ENCODE measurements around the gene VEPH1. TPM values are rescaled to one million over a fixed set of nuclear protein-coding genes. Genes with fewer than 3 reads are reported as not detected.

VEPH1 gene
- 10 to 100 TPM; 48.9 to 67.8 (median 61.3) TPM for polyA plus RNA-seq (ENCODE audit: insufficient read length in 4 of 4)

- DNase-seq (ENCODE audit: low read depth in 4 of 4, low spot score in 3 of 4) = peak in 1 of 4 donors; percentile 44
These were observed at the start of gene VEPH1 for GRCh38 chr3:157502916-157503595. VEPH1 (minus strand) TSS chr3:157503416; CDS start chr3:157495349, 8,067 bp downstream.

GRCh38 chr3:157551961-157552360 lies 48.7 kb upstream of the VEPH1 start:
- no peak for DNase-seq (ENCODE audit: low read depth in 4 of 4, low spot score in 3 of 4)

GRCh38 chr3:157549498-157549897 lies 46.3 kb upstream of the VEPH1 start:
- DNase-seq (ENCODE audit: low read depth in 4 of 4, low spot score in 3 of 4) = no peak

- DNase-seq (ENCODE audit: low read depth in 4 of 4, low spot score in 3 of 4) = no peak
These were observed 41.4 kb upstream of the VEPH1 start for GRCh38 chr3:157544501-157545130.

GRCh38 chr3:157543501-157544035 lies 40.4 kb upstream of the VEPH1 start:
- no peak for DNase-seq (ENCODE audit: low read depth in 4 of 4, low spot score in 3 of 4)

- DNase-seq (ENCODE audit: low read depth in 4 of 4, low spot score in 3 of 4) = peak in 3 of 4 donors; percentile 31 to 45 (median 39)
These were observed 39.7 kb upstream of the VEPH1 start for GRCh38 chr3:157542711-157543500.

- no peak for DNase-seq (ENCODE audit: low read depth in 4 of 4, low spot score in 3 of 4)
These were observed 38.5 kb upstream of the VEPH1 start for GRCh38 chr3:157541506-157542236.

GRCh38 chr3:157540656-157541055 lies 37.4 kb upstream of the VEPH1 start:
- no peak for DNase-seq (ENCODE audit: low read depth in 4 of 4, low spot score in 3 of 4)

- no peak for DNase-seq (ENCODE audit: low read depth in 4 of 4, low spot score in 3 of 4)
These were observed 32.5 kb upstream of the VEPH1 start for GRCh38 chr3:157535667-157536066.

GRCh38 chr3:157534725-157535161 lies 31.5 kb upstream of the VEPH1 start:
- DNase-seq (ENCODE audit: low read depth in 4 of 4, low spot score in 3 of 4) = no peak

- DNase-seq (ENCODE audit: low read depth in 4 of 4, low spot score in 3 of 4) = no peak
These were observed 30.3 kb upstream of the VEPH1 start for GRCh38 chr3:157533298-157534070.

- peak; percentile 48 to 78 (median 68) for DNase-seq (ENCODE audit: low read depth in 4 of 4, low spot score in 3 of 4)
These were observed 29.5 kb upstream of the VEPH1 start for GRCh38 chr3:157532529-157533297.

GRCh38 chr3:157531771-157532170 lies 28.6 kb upstream of the VEPH1 start:
- DNase-seq (ENCODE audit: low read depth in 4 of 4, low spot score in 3 of 4) = no peak

- DNase-seq (ENCODE audit: low read depth in 4 of 4, low spot score in 3 of 4) = no peak
These were observed 28.1 kb upstream of the VEPH1 start for GRCh38 chr3:157531301-157531660.

- DNase-seq (ENCODE audit: low read depth in 4 of 4, low spot score in 3 of 4) = no peak
These were observed 27.6 kb upstream of the VEPH1 start for GRCh38 chr3:157530637-157531300.

GRCh38 chr3:157529751-157530150 lies 26.5 kb upstream of the VEPH1 start:
- no peak for DNase-seq (ENCODE audit: low read depth in 4 of 4, low spot score in 3 of 4)

GRCh38 chr3:157529085-157529484 lies 25.9 kb upstream of the VEPH1 start:
- DNase-seq (ENCODE audit: low read depth in 4 of 4, low spot score in 3 of 4) = no peak

- no peak for DNase-seq (ENCODE audit: low read depth in 4 of 4, low spot score in 3 of 4)
These were observed 24.1 kb upstream of the VEPH1 start for GRCh38 chr3:157527131-157527881.

Measured in right renal pelvis (tissue), 4 donors.